HUES64 (cell line): ENCODE results near the gene NT5DC4.
"Not testable (repeated sequence)": the region's sequence is repeated elsewhere in the genome, so short reads cannot be mapped to it uniquely, and the experiment has no call there.

Experiments used
- H3K27ac ChIP-seq: 2 replicates; pipeline ENCODE4 v1.7.0; 2013; ENCODE audit warnings: low read depth, low read length, inconsistent platforms
- H3K27me3 ChIP-seq: 2 replicates; pipeline ENCODE4 v1.6.1; 2013; ENCODE audit warnings: mild to moderate bottlenecking, low read length; ENCODE audit not compliant: insufficient read depth
- H3K36me3 ChIP-seq: 2 replicates; pipeline ENCODE4 v1.6.1; 2013; ENCODE audit warnings: mild to moderate bottlenecking, low read length; ENCODE audit not compliant: insufficient read depth
- H3K4me1 ChIP-seq: 2 replicates; pipeline ENCODE4 v1.6.1; 2013; ENCODE audit warnings: mild to moderate bottlenecking, low read length, moderate library complexity; ENCODE audit not compliant: insufficient read depth
- H3K4me3 ChIP-seq: 2 replicates; pipeline ENCODE4 v1.5.1; 2013; ENCODE audit warnings: mild to moderate bottlenecking, low read length, moderate library complexity
- H3K9ac ChIP-seq: 2 replicates; pipeline ENCODE4 v1.6.1; 2013; ENCODE audit warnings: mild to moderate bottlenecking, low read depth, low read length
- H3K9me3 ChIP-seq: 2 replicates; pipeline ENCODE4 v1.6.1; 2013; ENCODE audit warnings: low read depth, low read length; ENCODE audit not compliant: insufficient read depth
- WGBS: fragments of 150-250, 120-280 bp; methylation state at CpG from one replicate; pipeline ENCODE4 v1.1.7; 2013; ENCODE audit warnings: missing lambda C conversion rate; 5-methylcytosine and 5-hydroxymethylcytosine counted together

NT5DC4 gene

DNA sequence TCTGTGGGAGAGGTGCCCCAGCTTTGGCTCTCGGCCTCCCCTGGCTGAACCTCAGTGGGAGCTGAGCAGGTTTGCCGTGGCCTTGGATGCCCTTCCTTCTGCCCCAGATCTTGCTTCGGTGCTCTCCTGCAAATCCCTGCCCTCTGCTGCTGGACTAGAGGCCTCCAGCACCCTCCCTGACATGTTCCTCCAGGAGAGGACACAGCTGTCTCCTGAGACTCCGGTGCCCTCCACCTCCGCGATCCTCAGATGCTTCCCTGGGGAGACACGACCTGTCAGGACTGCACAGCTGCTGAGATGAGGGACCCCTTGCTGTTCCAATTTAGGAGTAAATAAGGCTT is 7.3 kb upstream of the NT5DC4 start:
- Histone ChIP-seq H3K36me3 (no peaks in the 10 kb centered on the region), H3K27me3 (no peaks in the 10 kb centered on the region), H3K4me1 (no peaks in the 10 kb centered on the region), H3K9ac (no peak overlapping the region), H3K4me3 (no peak overlapping the region), H3K9me3 (no peaks in the 10 kb centered on the region), H3K27ac (no peak overlapping the region)
- WGBS: 91% methylated on average over 7 of the region's 7 CpGs

DNA sequence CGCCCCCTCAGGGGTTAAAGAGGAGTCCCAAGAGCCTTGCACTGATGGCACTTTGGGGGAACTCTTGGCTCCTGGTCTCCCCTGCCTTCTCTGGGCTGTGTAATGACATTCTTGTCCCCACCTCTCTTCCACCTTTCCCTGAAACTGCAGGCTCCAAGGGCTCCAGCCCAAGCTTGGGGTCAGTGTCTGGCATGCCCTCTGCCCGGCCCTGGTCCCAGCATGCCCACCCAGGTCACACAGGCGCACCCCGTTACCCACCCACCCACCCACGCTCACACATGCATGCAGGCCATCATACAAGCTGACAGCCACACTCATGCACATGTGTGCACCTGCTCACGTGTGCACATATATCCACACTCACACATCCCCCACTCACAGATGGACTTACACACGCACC is 6.9 kb upstream of the NT5DC4 start:
- H3K4me1 ChIP-seq: no peaks in the 10 kb centered on the region
- no peaks in the 10 kb centered on the region for H3K9me3 ChIP-seq
- no peak overlapping the region for H3K9ac ChIP-seq
- no peak overlapping the region for H3K27ac ChIP-seq
- H3K36me3 ChIP-seq: no peaks in the 10 kb centered on the region
- WGBS: 90% methylated on average over 6 of the region's 7 CpGs
- H3K27me3 ChIP-seq: no peaks in the 10 kb centered on the region
- no peak overlapping the region for H3K4me3 ChIP-seq

DNA sequence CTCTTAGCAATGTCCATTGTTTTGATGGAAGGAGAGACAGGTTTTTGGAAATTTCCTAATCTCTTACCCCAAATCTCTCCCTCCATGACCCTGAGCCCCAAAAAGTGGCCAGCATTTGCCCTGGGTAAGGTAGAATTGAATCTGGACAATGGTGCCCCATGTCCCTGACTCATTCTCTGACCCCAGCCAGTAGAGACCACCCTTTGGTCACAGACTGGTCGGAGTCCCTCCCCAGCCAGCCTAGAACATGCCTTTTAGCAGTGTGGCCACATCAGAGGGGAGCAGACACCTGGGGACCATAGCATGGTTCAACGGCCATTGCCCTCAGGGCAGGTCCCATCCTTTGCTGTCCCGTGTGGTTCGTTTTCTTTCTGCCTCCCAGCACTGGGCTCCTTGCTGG is 6.5 kb upstream of the NT5DC4 start:
- no peak overlapping the region for H3K9ac ChIP-seq
- H3K27ac ChIP-seq: no peak overlapping the region
- no peaks in the 10 kb centered on the region for H3K9me3 ChIP-seq
- H3K36me3 ChIP-seq: no peaks in the 10 kb centered on the region
- 90% methylated on average over 4 of the region's 4 CpGs for WGBS
- H3K4me1 ChIP-seq: no peaks in the 10 kb centered on the region
- no peaks in the 10 kb centered on the region for H3K27me3 ChIP-seq
- no peak overlapping the region for H3K4me3 ChIP-seq

DNA sequence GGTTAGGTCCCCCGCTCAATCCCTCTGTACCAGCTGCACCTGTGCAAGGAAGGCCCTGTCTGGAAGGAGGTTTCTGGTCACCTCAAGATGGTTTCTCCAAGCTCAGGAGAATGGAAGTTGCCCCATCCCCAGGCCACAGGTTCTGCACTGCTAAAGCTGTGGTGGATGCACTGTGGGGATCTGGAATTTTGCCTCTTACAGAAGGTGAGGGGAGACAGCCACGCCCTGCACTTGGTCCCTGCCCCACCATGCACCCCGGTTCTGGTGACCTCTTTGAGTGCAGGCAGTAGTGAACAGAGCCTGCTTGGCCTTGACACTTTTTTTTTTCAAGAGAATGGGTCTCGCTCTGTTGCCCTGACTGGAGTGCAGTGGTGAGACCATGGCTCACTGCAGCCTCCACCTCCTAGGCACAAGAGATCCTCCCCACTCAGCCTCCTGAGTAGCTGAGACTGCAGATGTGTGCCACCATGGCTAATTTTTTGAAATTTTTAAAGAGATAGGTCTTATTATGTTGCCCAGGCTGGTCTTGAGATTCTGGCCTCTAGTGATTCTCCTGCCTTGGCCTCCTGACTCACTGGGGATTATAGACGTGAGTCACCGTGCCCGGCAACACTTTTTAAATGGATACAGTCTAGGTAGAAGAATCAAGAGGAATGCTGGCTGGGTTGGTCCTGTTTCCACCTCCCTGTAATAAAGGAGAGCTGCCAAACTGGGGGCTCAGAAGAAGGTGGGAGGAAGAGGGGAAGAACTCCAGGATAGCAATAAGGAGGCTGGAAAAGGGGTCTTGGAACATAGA is 5.8 kb upstream of the NT5DC4 start:
- WGBS: 93% methylated on average over 7 of the region's 7 CpGs

DNA sequence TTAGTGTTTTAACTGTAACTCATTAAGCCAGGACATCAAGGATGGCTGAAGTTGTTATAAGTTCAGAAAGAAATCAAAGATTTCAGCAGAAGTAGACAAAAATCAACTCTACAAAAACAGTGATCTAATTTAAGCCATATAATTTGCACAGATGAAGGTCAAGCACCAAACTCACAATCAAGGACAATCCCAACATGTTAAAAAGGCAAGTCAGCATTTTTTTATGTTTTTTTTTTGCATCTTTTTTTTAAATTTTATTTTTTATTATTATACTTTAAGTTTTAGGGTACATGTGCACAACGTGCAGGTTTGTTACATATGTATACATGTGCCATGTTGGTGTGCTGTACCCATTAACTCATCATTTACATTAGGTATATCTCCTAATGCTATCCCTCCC is 4.7 kb upstream of the NT5DC4 start:
- H3K36me3 ChIP-seq, H3K27ac ChIP-seq, H3K9me3 ChIP-seq, H3K4me1 ChIP-seq, H3K9ac ChIP-seq, H3K4me3 ChIP-seq, H3K27me3 ChIP-seq: not testable (repeated sequence)
- no CpG with 5 or more reads among the region's 1 CpG for WGBS

More for the DNA sequence above, 5.8 kb upstream of the NT5DC4 start:
- Histone ChIP-seq H3K9ac (no peak overlapping the region), H3K36me3 (no peaks in the 10 kb centered on the region), H3K4me1 (no peaks in the 10 kb centered on the region), H3K9me3 (no peaks in the 10 kb centered on the region), H3K27ac (no peak overlapping the region), H3K27me3 (no peaks in the 10 kb centered on the region), H3K4me3 (no peak overlapping the region)

DNA sequence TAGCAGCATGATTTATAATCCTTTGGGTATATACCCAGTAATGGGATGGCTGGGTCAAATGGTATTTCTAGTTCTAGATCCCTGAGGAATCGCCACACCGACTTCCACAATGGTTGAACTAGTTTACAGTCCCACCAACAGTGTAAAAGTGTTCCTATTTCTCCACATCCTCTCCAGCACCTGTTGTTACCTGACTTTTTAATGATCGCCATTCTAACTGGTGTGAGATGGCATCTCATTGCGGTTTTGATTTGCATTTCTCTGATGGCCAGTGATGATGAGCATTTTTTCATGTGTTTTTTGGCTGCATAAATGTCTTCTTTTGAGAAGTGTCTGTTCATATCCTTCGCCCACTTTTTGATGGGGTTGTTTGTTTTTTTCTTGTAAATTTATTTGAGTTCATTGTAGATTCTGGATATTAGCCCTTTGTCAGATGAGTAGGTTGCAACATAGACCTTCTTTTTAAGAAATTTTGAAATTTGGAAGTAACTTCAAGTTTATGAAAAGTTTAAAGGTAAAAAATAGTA is 3.9 kb upstream of the NT5DC4 start:
- not testable (repeated sequence) for H3K27me3 ChIP-seq, H3K9me3 ChIP-seq, H3K9ac ChIP-seq, H3K36me3 ChIP-seq, H3K4me3 ChIP-seq, H3K4me1 ChIP-seq, H3K27ac ChIP-seq
- 92% methylated on average over 1 of the region's 5 CpGs for WGBS

DNA sequence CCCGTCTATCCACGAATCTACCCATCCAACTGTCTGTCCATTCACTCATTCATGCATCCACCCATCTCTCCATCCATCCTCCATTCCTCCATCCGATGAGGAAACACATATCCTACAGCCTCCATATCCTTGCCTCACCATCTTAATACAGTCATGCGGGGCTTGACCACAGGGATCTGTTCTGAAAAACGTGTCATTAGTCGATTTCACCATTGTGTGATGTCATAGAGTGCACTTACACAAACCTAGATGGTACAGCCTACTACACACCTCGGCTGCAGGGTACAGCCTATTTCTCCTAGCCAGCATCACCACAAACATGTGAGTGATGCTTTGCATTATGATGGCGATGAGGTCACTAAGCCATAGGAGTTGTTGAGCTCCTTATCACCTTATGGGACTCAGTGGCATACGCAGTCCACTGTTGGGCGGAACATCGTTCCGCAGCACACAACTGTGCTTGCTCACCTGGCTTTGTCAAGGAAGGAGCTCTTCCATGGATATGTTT is 1.9 kb upstream of the NT5DC4 start:
- Histone ChIP-seq H3K27ac (no peak overlapping the region), H3K4me1 (no peaks in the 10 kb centered on the region), H3K9me3 (no peaks in the 10 kb centered on the region), H3K4me3 (no peak overlapping the region), H3K9ac (no peak overlapping the region), H3K27me3 (no peaks in the 10 kb centered on the region), H3K36me3 (no peaks in the 10 kb centered on the region)
- 87% methylated on average over 12 of the region's 12 CpGs for WGBS

DNA sequence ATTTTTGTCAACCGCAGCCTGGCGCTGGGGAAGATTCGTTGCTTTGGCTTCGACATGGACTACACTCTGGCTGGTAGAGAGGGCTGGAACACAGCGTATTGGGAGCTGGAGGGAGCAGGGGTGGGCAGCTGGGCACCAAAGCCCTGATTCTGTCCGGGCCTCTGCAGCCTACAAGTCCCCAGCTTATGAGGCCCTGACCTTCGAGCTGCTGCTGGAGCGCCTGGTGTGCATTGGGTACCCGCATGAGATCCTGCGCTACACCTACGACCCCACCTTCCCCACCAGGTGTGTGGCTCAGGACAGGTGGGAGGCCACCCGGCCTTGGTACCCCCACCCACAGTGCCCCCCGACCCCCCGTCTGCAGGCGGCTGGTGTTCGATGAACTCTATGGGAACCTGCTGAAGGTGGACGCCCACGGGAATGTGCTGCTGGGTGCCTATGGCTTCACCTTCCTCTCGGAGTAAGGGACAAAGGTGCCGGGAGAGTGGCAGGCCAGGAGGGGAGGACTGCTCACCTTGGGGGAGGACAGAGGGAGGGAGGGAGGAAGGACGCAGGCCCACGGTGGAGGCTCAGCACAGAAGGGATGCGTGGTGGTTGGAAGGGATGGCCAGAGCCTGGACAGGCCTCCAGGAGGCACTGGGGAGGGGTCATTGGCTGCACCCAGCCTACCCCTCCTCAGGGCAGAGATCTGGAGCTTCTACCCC is 1.2 kb downstream of the NT5DC4 start:
- H3K9ac ChIP-seq: no peak overlapping the region
- no peaks in the 10 kb centered on the region for H3K27me3 ChIP-seq
- H3K9me3 ChIP-seq: no peaks in the 10 kb centered on the region
- no peaks in the 10 kb centered on the region for H3K36me3 ChIP-seq
- H3K4me1 ChIP-seq: no peaks in the 10 kb centered on the region
- H3K4me3 ChIP-seq: no peak overlapping the region
- WGBS: 88% methylated on average over 23 of the region's 23 CpGs
- no peak overlapping the region for H3K27ac ChIP-seq

DNA sequence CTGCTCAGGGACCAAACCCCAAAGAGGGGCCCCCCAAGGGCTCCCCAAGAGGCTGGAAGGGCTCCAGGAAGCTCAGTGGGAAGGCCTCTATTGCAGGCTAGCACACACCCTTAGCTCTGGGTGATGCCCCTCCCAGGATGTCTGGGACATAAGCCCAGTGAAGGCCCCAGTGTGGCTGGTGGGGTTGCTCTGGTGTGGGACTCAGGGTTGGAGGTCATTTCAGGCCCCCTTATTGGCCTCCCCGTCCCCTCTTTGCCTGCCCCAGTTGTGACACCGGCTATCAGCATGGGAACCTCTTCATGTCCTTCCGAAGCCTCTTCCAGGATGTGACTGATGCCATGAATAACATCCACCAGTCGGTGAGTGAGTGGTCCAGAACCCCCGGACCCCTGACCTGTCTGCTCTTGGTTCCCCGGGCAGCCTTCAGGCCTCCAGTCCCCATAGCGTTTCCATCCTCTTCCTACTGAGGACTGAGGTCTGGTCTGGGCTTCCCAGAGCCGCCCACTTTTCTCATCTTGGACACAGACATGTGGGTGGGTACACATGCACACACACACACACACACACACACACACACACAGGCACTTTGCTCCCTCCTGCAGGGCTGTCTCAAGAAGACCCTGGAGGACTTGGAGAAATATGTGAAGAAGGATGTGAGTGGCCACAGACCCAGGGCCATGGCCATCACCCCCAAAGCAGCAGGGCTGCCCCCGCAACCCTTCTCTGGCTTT is 2.2 kb downstream of the NT5DC4 start:
- no peaks in the 10 kb centered on the region for H3K4me1 ChIP-seq
- H3K27ac ChIP-seq: no peak overlapping the region
- H3K9ac ChIP-seq: no peak overlapping the region
- H3K9me3 ChIP-seq: no peaks in the 10 kb centered on the region
- 94% methylated on average over 9 of the region's 9 CpGs for WGBS
- H3K36me3 ChIP-seq: no peaks in the 10 kb centered on the region
- no peaks in the 10 kb centered on the region for H3K27me3 ChIP-seq
- no peak overlapping the region for H3K4me3 ChIP-seq

DNA sequence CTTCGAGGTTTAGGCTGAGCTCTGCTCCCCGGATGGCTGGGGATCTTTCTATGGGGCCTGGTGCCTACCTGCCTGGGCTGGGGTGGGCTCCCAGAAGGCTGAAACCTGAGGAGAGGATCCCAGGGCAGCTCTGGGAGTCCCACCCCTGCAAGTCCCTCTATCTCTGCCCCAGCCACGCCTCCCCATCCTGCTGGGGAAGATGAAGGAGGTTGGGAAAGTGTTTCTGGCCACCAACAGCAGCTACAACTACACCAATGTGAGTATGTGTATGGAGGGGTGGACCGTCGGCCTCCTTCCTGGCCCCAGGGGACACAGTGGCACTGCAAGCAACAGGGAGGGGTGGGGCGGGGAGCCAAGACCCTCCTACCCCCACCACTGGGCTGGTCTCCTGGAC is 2.7 kb downstream of the NT5DC4 start:
- WGBS: 86% methylated on average over 4 of the region's 6 CpGs

DNA sequence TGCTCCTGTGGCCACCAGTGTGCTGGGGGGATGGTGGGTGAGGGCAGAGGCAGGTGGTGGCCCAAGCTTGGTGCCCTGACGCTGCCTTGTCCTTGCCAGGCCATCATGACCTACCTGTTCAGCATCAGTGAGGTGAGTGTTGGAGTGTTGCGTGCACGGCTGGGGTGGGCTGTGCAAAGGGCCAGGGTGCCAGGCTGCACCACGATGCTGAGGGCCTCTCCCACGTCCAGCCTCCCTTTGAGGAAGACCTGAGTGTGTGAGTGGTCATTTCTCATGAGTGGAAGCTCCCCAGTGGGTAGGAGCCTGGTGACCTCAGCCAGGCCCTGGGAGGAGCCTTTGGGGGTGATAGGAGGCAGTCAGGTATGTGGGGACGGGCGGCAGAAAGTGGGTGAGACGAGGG is 3.2 kb downstream of the NT5DC4 start:
- Histone ChIP-seq H3K9ac (no peak overlapping the region), H3K27me3 (no peaks in the 10 kb centered on the region), H3K9me3 (no peaks in the 10 kb centered on the region), H3K4me3 (no peak overlapping the region), H3K4me1 (no peaks in the 10 kb centered on the region), H3K27ac (no peak overlapping the region), H3K36me3 (no peaks in the 10 kb centered on the region)
- WGBS: 94% methylated on average over 8 of the region's 8 CpGs

More for the DNA sequence above, 2.7 kb downstream of the NT5DC4 start:
- no peak overlapping the region for H3K9ac ChIP-seq
- H3K27ac ChIP-seq: no peak overlapping the region
- H3K36me3 ChIP-seq: no peaks in the 10 kb centered on the region
- H3K9me3 ChIP-seq: no peaks in the 10 kb centered on the region
- H3K27me3 ChIP-seq: no peaks in the 10 kb centered on the region
- H3K4me3 ChIP-seq: no peak overlapping the region
- no peaks in the 10 kb centered on the region for H3K4me1 ChIP-seq
